D721Med (cell line): ENCODE data around the gene RPS18.

ENCODE experiments used
- DNase-seq: peaks from one replicate; pipeline ENCODE4 v3.0.0; 2011; ENCODE audit warnings: low spot score; ENCODE audit not compliant: insufficient read length
- FAIRE-seq: peaks from 2 replicates; lab custom pipeline; 2011; peaks lifted over from hg19 to GRCh38; lab: Jason Lieb, UNC
- TF ChIP-seq, protein P1 (sequence below): IDR thresholded peaks from 2 replicates; pipeline ENCODE4 v1.5.1; 2012; ENCODE audit warnings: mild to moderate bottlenecking, control low read depth; ENCODE audit not compliant: insufficient read depth; ENCODE audit errors: missing control alignments

RPS18 gene

GRCh38 chr6:33323623-33323948 lies 51.7 kb downstream of the RPS18 start:
- TF ChIP-seq, protein P1, sequence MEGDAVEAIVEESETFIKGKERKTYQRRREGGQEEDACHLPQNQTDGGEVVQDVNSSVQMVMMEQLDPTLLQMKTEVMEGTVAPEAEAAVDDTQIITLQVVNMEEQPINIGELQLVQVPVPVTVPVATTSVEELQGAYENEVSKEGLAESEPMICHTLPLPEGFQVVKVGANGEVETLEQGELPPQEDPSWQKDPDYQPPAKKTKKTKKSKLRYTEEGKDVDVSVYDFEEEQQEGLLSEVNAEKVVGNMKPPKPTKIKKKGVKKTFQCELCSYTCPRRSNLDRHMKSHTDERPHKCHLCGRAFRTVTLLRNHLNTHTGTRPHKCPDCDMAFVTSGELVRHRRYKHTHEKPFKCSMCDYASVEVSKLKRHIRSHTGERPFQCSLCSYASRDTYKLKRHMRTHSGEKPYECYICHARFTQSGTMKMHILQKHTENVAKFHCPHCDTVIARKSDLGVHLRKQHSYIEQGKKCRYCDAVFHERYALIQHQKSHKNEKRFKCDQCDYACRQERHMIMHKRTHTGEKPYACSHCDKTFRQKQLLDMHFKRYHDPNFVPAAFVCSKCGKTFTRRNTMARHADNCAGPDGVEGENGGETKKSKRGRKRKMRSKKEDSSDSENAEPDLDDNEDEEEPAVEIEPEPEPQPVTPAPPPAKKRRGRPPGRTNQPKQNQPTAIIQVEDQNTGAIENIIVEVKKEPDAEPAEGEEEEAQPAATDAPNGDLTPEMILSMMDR = no peak
- no peak for DNase-seq
- FAIRE-seq = no peak

- DNase-seq (no peak), FAIRE-seq (no peak)
- TF ChIP-seq, protein P1 = no peak
Measured at GRCh38 chr6:33324125-33324524, 52.2 kb downstream of the RPS18 start.
